ENCODE results near the gene DNAJC1. TPM values are rescaled to one million over a fixed set of nuclear protein-coding genes. Genes with fewer than 3 reads are reported as not detected.

Gene DNAJC1
- polyA plus RNA-seq, 1 donor from 2014 or later = 15.9 TPM

DNA sequence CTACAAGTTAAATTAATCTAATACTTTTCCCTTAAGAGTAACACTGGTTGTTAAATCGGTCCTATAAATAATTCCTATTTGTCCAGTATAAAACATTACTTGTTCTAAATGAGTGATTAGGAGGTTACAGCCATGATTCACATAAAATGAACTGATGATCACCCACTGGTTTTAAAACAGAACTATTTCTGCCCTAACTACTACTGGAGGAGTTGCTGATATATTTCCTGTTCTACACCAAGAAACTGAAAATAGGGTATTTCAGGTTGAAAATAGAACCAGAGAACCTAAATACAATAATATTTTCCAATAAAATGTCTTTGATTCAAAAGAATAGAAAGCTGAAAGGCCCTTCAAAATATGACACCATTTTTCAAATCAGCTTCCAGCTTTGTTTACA lies 30.9 kb downstream of the DNAJC1 start:
- H4K20me1 ChIP-seq (ENCODE audit: insufficient read depth) = no peaks in the 10 kb centered on the region
- H3K79me2 ChIP-seq (replicated peaks; ENCODE audit: insufficient read depth, low read length) = peaks cover 4% of the 10 kb centered on the region
- TF ChIP-seq EZH2 (IDR thresholded peaks at IDR 0.05; ENCODE audit: borderline replicate concordance, insufficient read depth, low read length, poor library complexity, severe bottlenecking) (no peak), REST (IDR thresholded peaks at IDR 0.05; ENCODE audit: borderline replicate concordance) (no peak), SMC3 (conservative IDR thresholded peaks at IDR 0.05; ENCODE audit: poor library complexity) (no peak), TAF1 (IDR thresholded peaks at IDR 0.05; ENCODE audit: low read depth) (no peak), CTCF (IDR thresholded peaks at IDR 0.05; ENCODE audit: poor library complexity, severe bottlenecking) (no peak), EP300 (conservative IDR thresholded peaks at IDR 0.05; ENCODE audit: poor library complexity, severe bottlenecking) (no peak), RAD21 (conservative IDR thresholded peaks at IDR 0.05) (no peak), POLR2AphosphoS5 (IDR thresholded peaks at IDR 0.05) (no peak), MXI1 (conservative IDR thresholded peaks at IDR 0.05; ENCODE audit: poor library complexity, severe bottlenecking) (no peak)
- H3K4me3 ChIP-seq (ENCODE audit: low read length) = no peak overlapping the region
- H3K36me3 ChIP-seq (ENCODE audit: insufficient read depth, low read length) = no peaks in the 10 kb centered on the region
- no peaks in the 10 kb centered on the region for H3F3A ChIP-seq (ENCODE audit: insufficient read depth, low read length, poor library complexity, severe bottlenecking)
- no peaks in the 10 kb centered on the region for H3K9me3 ChIP-seq (ENCODE audit: low read length)
- H3K9ac ChIP-seq (ENCODE audit: low read length) = no peak overlapping the region
- H2AFZ ChIP-seq (ENCODE audit: low read depth, low read length) = no peak overlapping the region
- no peaks in the 10 kb centered on the region for H3K27me3 ChIP-seq (ENCODE audit: insufficient read depth, low read depth, low read length)
- no peak overlapping the region for H3K4me2 ChIP-seq (ENCODE audit: low read length)
- H3K27ac ChIP-seq (ENCODE audit: low read length) = no peak overlapping the region
- H3K9me2 ChIP-seq (ENCODE audit: insufficient read depth, low read length) = no peaks in the 10 kb centered on the region

DNA sequence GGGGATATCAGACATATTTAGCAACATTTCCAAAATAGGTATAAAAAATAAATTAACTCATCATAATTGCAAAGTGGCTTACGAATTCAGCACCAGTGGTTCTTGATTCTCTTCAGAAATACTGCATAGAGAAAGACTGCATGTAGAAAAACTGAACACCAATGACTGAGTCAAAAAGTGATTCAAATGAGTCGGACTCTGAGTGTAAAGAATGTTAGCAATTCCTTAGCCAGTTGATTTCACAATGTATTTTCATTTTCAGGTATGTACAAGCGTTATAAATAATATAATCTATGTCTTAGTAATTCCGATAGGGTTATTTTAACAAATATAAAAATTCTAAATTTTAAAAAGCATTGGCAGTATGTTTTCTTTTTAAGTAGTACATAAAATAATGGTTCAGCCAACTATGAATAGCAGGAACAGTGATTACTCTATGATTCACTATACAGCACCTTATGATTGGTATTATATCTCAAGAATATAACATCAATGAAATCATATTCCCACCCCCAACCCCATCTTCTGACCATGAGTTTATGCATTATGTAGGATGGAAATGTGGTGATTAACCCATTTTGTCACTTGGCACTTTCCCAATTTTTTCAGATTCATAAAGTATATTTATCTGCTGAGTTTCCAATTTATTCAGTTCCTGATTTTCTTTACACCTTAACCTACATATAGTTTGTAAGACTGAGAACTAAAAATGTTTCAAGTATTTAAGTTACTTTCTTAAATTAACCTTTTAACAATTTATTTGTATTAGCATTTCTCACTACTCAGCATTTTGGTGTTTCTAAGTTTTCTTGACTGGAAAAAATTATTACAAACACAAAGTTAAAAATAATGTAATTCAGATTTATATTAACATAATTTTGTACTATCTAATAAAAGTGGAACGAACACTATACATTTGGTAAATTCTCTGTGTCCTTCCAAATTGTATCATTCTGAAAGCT lies 33.9 kb downstream of the DNAJC1 start:
- no peak overlapping the region for H3K4me2 ChIP-seq (ENCODE audit: low read length)
- H2AFZ ChIP-seq (ENCODE audit: low read depth, low read length) = no peak overlapping the region
- no peaks in the 10 kb centered on the region for H3K9me3 ChIP-seq (ENCODE audit: low read length)
- H3K36me3 ChIP-seq (ENCODE audit: insufficient read depth, low read length) = no peaks in the 10 kb centered on the region
- H3K9ac ChIP-seq (ENCODE audit: low read length) = no peak overlapping the region
- H3K79me2 ChIP-seq (replicated peaks; ENCODE audit: insufficient read depth, low read length) = no peaks in the 10 kb centered on the region
- no peaks in the 10 kb centered on the region for H3K27me3 ChIP-seq (ENCODE audit: insufficient read depth, low read depth, low read length)
- no peak overlapping the region for H3K4me3 ChIP-seq (ENCODE audit: low read length)
- no peak for TF ChIP-seq REST (IDR thresholded peaks at IDR 0.05; ENCODE audit: borderline replicate concordance)
- no peak for TF ChIP-seq MXI1 (conservative IDR thresholded peaks at IDR 0.05; ENCODE audit: poor library complexity, severe bottlenecking)
- TF ChIP-seq SMC3 (conservative IDR thresholded peaks at IDR 0.05; ENCODE audit: poor library complexity) = no peak
- TF ChIP-seq CTCF (IDR thresholded peaks at IDR 0.05; ENCODE audit: poor library complexity, severe bottlenecking) = no peak
- no peak for TF ChIP-seq RAD21 (conservative IDR thresholded peaks at IDR 0.05)
- no peak for TF ChIP-seq POLR2AphosphoS5 (IDR thresholded peaks at IDR 0.05)
- no peak for TF ChIP-seq EZH2 (IDR thresholded peaks at IDR 0.05; ENCODE audit: borderline replicate concordance, insufficient read depth, low read length, poor library complexity, severe bottlenecking)
- no peak for TF ChIP-seq TAF1 (IDR thresholded peaks at IDR 0.05; ENCODE audit: low read depth)
- no peak for TF ChIP-seq EP300 (conservative IDR thresholded peaks at IDR 0.05; ENCODE audit: poor library complexity, severe bottlenecking)
- H3K27ac ChIP-seq (ENCODE audit: low read length) = no peak overlapping the region
- H3K9me2 ChIP-seq (ENCODE audit: insufficient read depth, low read length) = no peaks in the 10 kb centered on the region
- H3F3A ChIP-seq (ENCODE audit: insufficient read depth, low read length, poor library complexity, severe bottlenecking) = no peaks in the 10 kb centered on the region
- H4K20me1 ChIP-seq (ENCODE audit: insufficient read depth) = no peaks in the 10 kb centered on the region

Measured in neural cell (in vitro differentiated cells).